Testis (tissue), 3 donors: Measurements from ENCODE around the gene MTUS2. TPM values are rescaled to one million over a fixed set of nuclear protein-coding genes. Genes with fewer than 3 reads are reported as not detected.

ENCODE experiments used
- DNase-seq: peaks from one replicate; pipeline ENCODE4 v3.0.0-alpha.2; 2019
- H3K27ac ChIP-seq, 2 donors: fragments of 200-600 bp; sonication (generic); one replicate each; pipeline ENCODE4 v1.5.1; 2019
- H3K27me3 ChIP-seq: fragments of 200-600 bp; sonication (generic); one replicate; pipeline ENCODE4 v1.5.1; 2019
- H3K36me3 ChIP-seq: fragments of 200-600 bp; sonication (generic); one replicate; pipeline ENCODE4 v1.5.1; 2017; ENCODE audit warnings: low read depth; ENCODE audit errors: missing control alignments
- H3K4me1 ChIP-seq: fragments of 200-600 bp; sonication (generic); one replicate; pipeline ENCODE4 v1.5.1; 2019
- H3K4me3 ChIP-seq, 2 donors: fragments of 200-600 bp; sonication (generic); one replicate each; pipeline ENCODE4 v1.5.1; 2017 to 2019
- H3K9me3 ChIP-seq: fragments of 200-600 bp; sonication (generic); one replicate; pipeline ENCODE4 v1.5.1; 2017
- CTCF ChIP-seq, 3 experiments: fragments of 450-650 bp in 2 of 3; fragments of 200-600 bp in 1 of 3; sonication (generic) in 1 of 3; IDR thresholded peaks; one replicate each; pipeline ENCODE4 v1.5.1; 2016 to 2019; ENCODE audit warnings: antibody characterized with exemption in 3 of 3, mild to moderate bottlenecking in 2 of 3, moderate library complexity in 1 of 3
- POLR2A ChIP-seq: fragments of 450-650 bp; IDR thresholded peaks from one replicate; pipeline ENCODE4 v1.6.1; 2017; ENCODE audit warnings: antibody characterized with exemption, mild to moderate bottlenecking, moderate library complexity
- WGBS, 2 donors: methylation state at CpG; one replicate each; pipeline ENCODE4 v1.1.5; 2018; 5-methylcytosine and 5-hydroxymethylcytosine counted together
- intact Hi-C: fragments of 100-400 bp; cut with DNase I; formaldehyde crosslinking; loops from one replicate; pipeline ENCODE4 v1.15.1; 2023; ENCODE audit warnings: low total_unique reads
- polyA plus RNA-seq: library from polyadenylated mRNA; stranded (reverse); fragments of 350-450 nt; fragmentation: Illumina TruSeq; extraction: RNeasy Lipid Tissue Mini Kit (QIAGEN cat#74804); gene quantifications from one replicate; pipeline ENCODE4 v1.2.3, GENCODE V29; 2014; ENCODE audit warnings: low read depth, low replicate concordance; ENCODE audit not compliant: insufficient read depth
- total RNA-seq, 2 donors: library from RNA; depleted of rRNA; stranded (reverse); fragments of >200 nt; gene quantifications; one replicate each; pipeline ENCODE4 v1.2.3, GENCODE V29; 2016

The MTUS2 gene
- total and polyA plus RNA-seq, 3 donors from 2014 or later: 2.1 to 9.2 (median 8.3) TPM

GRCh38 chr13:29118471-29118870 lies 298.3 kb downstream of the MTUS2 start:
- no peaks in the 10 kb centered on the region for H3K27me3 ChIP-seq
- H3K27ac ChIP-seq: no peak overlapping the region
- DNase-seq: no peak
- no peak overlapping the region for H3K4me3 ChIP-seq
- no peaks in the 10 kb centered on the region for H3K9me3 ChIP-seq
- WGBS, 2 donors: 60 to 67% methylated on average over 1 of the region's 1 CpG
- no peaks in the 10 kb centered on the region for H3K4me1 ChIP-seq
- intact Hi-C loops: no loop called here
- TF ChIP-seq POLR2A: no peak
- no peak for TF ChIP-seq CTCF (IDR thresholded peaks at IDR 0.05)
- no peaks in the 10 kb centered on the region for H3K36me3 ChIP-seq

DNA sequence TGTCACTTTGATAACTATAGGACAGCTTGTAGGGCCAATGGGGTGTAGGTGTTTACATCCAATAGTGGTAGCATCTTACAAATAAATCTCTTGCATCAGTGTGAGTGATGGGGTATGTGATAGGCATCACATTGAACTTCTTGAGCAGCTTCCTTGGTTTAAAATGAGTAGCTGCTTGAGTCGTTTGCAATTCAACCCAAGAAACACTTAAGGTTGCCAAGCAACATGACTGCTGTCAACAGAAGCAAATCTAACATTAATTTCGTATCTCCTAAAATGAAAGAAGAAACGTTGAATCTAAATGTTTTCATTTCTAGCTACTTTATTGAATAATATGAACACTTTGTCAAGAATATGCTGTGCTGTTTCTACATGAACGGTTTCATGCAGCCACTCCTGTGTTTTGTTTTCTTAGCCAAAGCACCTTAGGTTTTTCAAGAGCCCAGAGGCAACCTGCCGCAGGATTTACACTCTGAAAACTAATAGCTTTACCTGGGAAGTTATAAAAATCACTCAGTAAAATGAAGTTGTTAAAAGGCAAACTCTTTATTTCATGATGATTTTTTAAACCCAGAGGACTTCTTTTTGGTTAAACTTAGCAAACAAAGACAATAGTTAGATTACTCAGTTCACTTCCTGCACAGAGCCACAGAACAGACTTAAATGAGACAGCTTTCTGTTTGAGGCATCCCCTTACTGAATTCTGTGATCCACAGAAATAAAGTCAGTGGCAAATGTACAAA lies 305.2 kb downstream of the MTUS2 start:
- no peak for DNase-seq
- Histone ChIP-seq H3K27me3 (no peaks in the 10 kb centered on the region), H3K9me3 (no peaks in the 10 kb centered on the region), H3K36me3 (no peaks in the 10 kb centered on the region), H3K27ac (no peak overlapping the region), H3K4me1 (no peaks in the 10 kb centered on the region), H3K4me3 (no peak overlapping the region)
- intact Hi-C loops: no loop called here
- 49 to 50% methylated on average over 5 of the region's 5 CpGs for WGBS, 2 donors
- TF ChIP-seq CTCF (IDR thresholded peaks at IDR 0.05): no peak
- TF ChIP-seq POLR2A: no peak

- Histone ChIP-seq H3K9me3 (no peaks in the 10 kb centered on the region), H3K4me3 (no peak overlapping the region), H3K27ac (no peak overlapping the region), H3K4me1 (no peaks in the 10 kb centered on the region), H3K36me3 (no peaks in the 10 kb centered on the region), H3K27me3 (no peaks in the 10 kb centered on the region)
- intact Hi-C loops: no loop called here
- no peak for DNase-seq
- 72 to 74% methylated on average over 5 of the region's 5 CpGs for whole genome bisulfite sequencing, 2 donors
- TF ChIP-seq POLR2A: no peak
- TF ChIP-seq CTCF (IDR thresholded peaks at IDR 0.05): no peak
These were observed 305.8 kb downstream of the MTUS2 start for GRCh38 chr13:29125934-29126424.

- Histone ChIP-seq H3K36me3 (no peaks in the 10 kb centered on the region), H3K9me3 (no peaks in the 10 kb centered on the region), H3K27ac (no peak overlapping the region), H3K4me3 (no peak overlapping the region), H3K27me3 (no peaks in the 10 kb centered on the region), H3K4me1 (no peaks in the 10 kb centered on the region)
- no peak for TF ChIP-seq CTCF (IDR thresholded peaks at IDR 0.05)
- no peak for TF ChIP-seq POLR2A
- 75 to 77% methylated on average over 2 of the region's 2 CpGs for WGBS, 2 donors
- intact Hi-C loops: no loop called here
- no peak for DNase-seq
These were observed 309.5 kb downstream of the MTUS2 start for GRCh38 chr13:29129616-29130015.

GRCh38 chr13:29131159-29131558 lies 311.0 kb downstream of the MTUS2 start:
- TF ChIP-seq CTCF (IDR thresholded peaks at IDR 0.05) (no peak), POLR2A (no peak)
- Histone ChIP-seq H3K4me3 (no peak overlapping the region), H3K27ac (no peak overlapping the region), H3K27me3 (no peaks in the 10 kb centered on the region), H3K9me3 (no peaks in the 10 kb centered on the region), H3K4me1 (no peaks in the 10 kb centered on the region), H3K36me3 (no peaks in the 10 kb centered on the region)
- WGBS, 2 donors: 83 to 100% methylated on average over 1 of the region's 1 CpG
- intact Hi-C loops: no loop called here
- DNase-seq: no peak
